Eye (tissue), 1 donor: ENCODE measurements around the gene TIMMDC1.
"Not testable (repeated sequence)": the region's sequence is repeated elsewhere in the genome, so short reads cannot be mapped to it uniquely, and the experiment has no call there.

Source experiments
- DNase-seq: peaks from one replicate; pipeline ENCODE4 v3.0.0-alpha.2; 2015

The TIMMDC1 gene

GRCh38 chr3:119557877-119558269 lies 59.5 kb downstream of the TIMMDC1 start:
- DNase-seq = no peak

DNA sequence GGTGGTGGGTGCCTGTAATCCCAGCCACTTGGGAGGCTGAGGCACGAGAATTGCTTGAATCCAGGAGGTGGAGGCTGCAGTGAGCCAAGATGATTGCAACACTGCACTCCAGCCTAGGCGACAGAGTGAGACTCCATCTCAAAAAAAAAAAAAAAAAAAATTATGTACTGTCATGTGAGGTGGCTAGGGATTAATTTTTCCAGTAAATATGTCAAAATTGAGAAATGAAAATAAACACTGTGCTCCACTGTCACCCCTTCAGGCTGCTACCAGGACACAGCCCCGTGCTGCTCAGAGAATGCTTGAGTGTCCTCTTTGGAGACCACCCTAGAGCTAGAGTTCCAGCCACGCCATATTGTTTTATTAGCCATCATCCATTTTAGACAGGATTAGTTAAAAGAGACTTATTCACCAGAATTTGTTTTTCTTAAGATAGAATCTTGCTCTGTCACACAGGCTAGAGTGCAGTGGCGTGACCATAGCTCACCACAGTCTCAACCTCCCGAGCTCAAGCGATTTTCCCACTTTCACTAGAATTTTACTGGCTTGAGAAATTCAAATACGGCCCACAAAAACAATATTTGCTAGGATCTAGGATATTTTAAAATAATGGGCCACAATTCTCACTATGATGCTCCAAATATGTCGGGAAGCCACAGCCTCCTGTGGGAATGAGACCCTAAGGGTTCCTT lies 60.4 kb downstream of the TIMMDC1 start:
- no peak for DNase-seq

- DNase-seq = no peak
These were observed 61.2 kb downstream of the TIMMDC1 start, which contains the start of gene CD80 for GRCh38 chr3:119559441-119559963. TSS of gene CD80 (minus strand) at chr3:119559614. CDS start at chr3:119557728, 1,886 bp downstream.

- DNase-seq = no peak
These were observed 61.8 kb downstream of the TIMMDC1 start for GRCh38 chr3:119560160-119560559.

DNA sequence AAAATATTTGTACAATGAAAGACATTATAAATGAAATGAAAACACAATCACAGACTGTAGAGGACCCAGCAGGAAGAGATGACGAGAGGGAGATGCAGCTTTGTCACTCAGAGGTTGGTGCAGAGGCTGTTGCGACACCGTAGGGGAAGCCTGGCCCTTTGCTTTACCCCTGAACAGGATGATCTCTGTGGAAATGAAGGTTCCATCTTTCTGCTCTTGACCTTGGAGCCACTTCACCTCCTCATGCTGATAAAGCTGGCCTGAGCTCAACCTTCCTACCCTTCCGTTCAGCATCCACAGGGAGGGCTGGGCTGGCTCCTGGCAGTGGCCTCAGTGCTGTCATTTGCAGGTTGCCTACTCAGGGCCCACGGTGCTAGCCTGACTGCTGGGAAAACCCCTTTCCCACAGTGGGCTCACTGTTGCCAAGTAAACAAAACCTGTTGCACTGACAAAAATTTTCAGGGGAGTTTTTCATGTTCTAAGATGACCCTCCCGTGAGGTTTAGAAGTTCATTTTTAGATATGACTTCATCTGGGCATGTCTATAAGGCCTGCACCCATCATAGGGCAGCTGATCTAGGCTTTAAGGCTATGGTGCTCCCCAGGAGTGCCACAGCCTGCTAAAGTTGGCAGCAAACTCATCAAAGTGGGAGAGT lies 64.1 kb downstream of the TIMMDC1 start:
- no peak for DNase-seq

DNA sequence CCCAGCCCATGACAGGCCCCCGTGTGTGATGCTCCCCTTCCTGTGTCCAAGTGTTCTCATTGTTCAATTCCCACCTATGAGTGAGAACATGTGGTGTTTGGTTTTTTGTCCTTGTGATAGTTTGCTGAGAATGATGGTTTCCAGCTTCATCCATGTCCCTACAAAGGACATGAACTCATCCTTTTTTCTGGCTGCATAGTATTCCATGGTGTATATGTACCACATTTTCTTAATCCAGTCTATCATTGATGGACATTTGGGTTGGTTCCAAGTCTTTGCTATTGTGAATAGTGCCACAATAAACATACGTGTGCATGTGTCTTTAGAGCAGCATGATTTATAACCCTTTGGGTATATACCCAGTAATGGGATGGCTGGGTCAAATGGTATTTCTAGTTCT lies 65.0 kb downstream of the TIMMDC1 start:
- DNase-seq = not testable (repeated sequence)

DNA sequence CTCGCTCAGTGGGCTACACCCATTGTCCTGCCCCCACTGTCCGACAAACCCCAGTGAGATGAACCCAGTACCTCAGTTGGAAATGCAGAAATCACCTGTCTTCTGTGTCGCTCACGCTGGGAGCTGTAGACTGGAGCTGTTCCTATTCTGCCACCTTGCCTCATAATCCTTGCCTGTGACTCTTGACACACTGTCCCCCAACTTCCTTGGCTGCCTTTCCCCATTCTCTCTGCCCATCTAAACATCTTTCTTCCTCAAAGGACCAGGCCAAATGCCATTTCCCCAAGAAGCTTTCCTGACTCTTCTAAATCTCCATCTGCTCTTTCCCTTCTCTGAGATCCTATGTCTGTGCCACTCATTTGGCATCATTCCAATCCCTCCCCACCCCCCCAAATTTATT lies 70.8 kb downstream of the TIMMDC1 start:
- DNase-seq = no peak

GRCh38 chr3:119570229-119570628 lies 71.9 kb downstream of the TIMMDC1 start:
- DNase-seq = no peak

GRCh38 chr3:119571230-119571629 lies 72.9 kb downstream of the TIMMDC1 start:
- no peak for DNase-seq

DNA sequence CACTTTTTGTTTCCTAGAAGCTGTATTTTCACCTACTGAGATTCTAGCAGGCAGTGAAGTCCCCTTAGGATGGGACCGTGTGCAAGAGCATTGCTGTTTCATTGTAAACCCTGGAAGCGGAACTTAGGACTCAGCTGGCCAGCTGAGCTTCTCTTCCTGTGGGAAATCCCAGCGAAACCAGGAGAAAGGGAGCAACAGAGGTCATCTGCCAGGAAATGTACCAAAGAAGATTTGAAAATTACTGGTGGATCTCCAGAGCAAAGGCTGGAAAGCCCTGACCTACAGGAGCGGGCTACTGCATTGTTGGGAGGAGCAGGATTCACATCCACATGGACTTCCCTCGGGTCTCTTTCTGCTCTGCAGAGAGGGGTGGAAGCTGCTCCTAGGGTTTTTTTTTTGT lies 73.3 kb downstream of the TIMMDC1 start:
- DNase-seq = no peak
